ENCODE measurements around the gene SGSM2.

SGSM2 gene

GRCh38 chr17:2390199-2390836 lies 53.0 kb downstream of the SGSM2 start:
- TF ChIP-seq EZH2 (optimal IDR thresholded peaks at IDR 0.05; ENCODE audit: low read depth, low read length) (no peak), CTCF (IDR thresholded peaks at IDR 0.05; ENCODE audit: low read length) (no peak), EZH2phosphoT487 (IDR thresholded peaks at IDR 0.05; ENCODE audit: low read length) (no peak)
- no peaks in the 10 kb centered on the region for H3K9me2 ChIP-seq (replicated peaks; ENCODE audit: insufficient read depth, low read length)
- H3K79me2 ChIP-seq (ENCODE audit: low read length), result peaks cover 44% of the 10 kb centered on the region
- H3K27me3 ChIP-seq (replicated peaks; ENCODE audit: insufficient read depth, low read length), result no peaks in the 10 kb centered on the region
- no peaks in the 10 kb centered on the region for H4K20me1 ChIP-seq (ENCODE audit: insufficient read depth, low read length)
- peaks cover 16% of the 10 kb centered on the region for H3F3A ChIP-seq (ENCODE audit: insufficient read depth, low read length)
- H3K9me3 ChIP-seq (replicated peaks; ENCODE audit: insufficient read depth, low read length), result no peaks in the 10 kb centered on the region
- DNase-seq, result no peak
- no peak overlapping the region for H3K4me2 ChIP-seq (ENCODE audit: low read depth, low read length)
- no peaks in the 10 kb centered on the region for H3K36me3 ChIP-seq (replicated peaks; ENCODE audit: insufficient read depth, low read length)
- H3K4me1 ChIP-seq (ENCODE audit: low read length), result peaks cover 9% of the 10 kb centered on the region; the same call in 1 of the 2 replicates
- H3K27ac ChIP-seq (ENCODE audit: low read length), result no peak overlapping the region
- no peak overlapping the region for H3K4me3 ChIP-seq (ENCODE audit: low read length)
- H2AFZ ChIP-seq (ENCODE audit: low read length), result no peak overlapping the region
- H3K9ac ChIP-seq (ENCODE audit: low read length), result no peak overlapping the region

- Histone ChIP-seq H3K4me3 (ENCODE audit: low read length) (peak overlapping the region; percentile 83), H3F3A (ENCODE audit: insufficient read depth, low read length) (peaks cover 16% of the 10 kb centered on the region), H3K4me1 (ENCODE audit: low read length) (peaks cover 9% of the 10 kb centered on the region; the same call in 1 of the 2 replicates), H3K27me3 (replicated peaks; ENCODE audit: insufficient read depth, low read length) (no peaks in the 10 kb centered on the region), H3K4me2 (ENCODE audit: low read depth, low read length) (peak overlapping the region; percentile 89), H4K20me1 (ENCODE audit: insufficient read depth, low read length) (no peaks in the 10 kb centered on the region), H3K9me2 (replicated peaks; ENCODE audit: insufficient read depth, low read length) (no peaks in the 10 kb centered on the region), H3K27ac (ENCODE audit: low read length) (peak overlapping the region; percentile 95), H3K9me3 (replicated peaks; ENCODE audit: insufficient read depth, low read length) (no peaks in the 10 kb centered on the region), H3K36me3 (replicated peaks; ENCODE audit: insufficient read depth, low read length) (no peaks in the 10 kb centered on the region), H3K79me2 (ENCODE audit: low read length) (peaks cover 58% of the 10 kb centered on the region), H2AFZ (ENCODE audit: low read length) (no peak overlapping the region), H3K9ac (ENCODE audit: low read length) (peak overlapping the region; percentile 92)
- DNase-seq, result no peak
- no peak for TF ChIP-seq EZH2phosphoT487 (IDR thresholded peaks at IDR 0.05; ENCODE audit: low read length)
- TF ChIP-seq CTCF (IDR thresholded peaks at IDR 0.05; ENCODE audit: low read length), result no peak
- TF ChIP-seq EZH2 (optimal IDR thresholded peaks at IDR 0.05; ENCODE audit: low read depth, low read length), result no peak
These were observed 54.4 kb downstream of the SGSM2 start for GRCh38 chr17:2391597-2392251.

GRCh38 chr17:2392252-2393173 lies 55.2 kb downstream of the SGSM2 start:
- H3K79me2 ChIP-seq (ENCODE audit: low read length), result peaks cover 66% of the 10 kb centered on the region
- peak overlapping the region; percentile 100 for H3K9ac ChIP-seq (ENCODE audit: low read length)
- peaks cover 9% of the 10 kb centered on the region; the same call in 1 of the 2 replicates for H3K4me1 ChIP-seq (ENCODE audit: low read length)
- no peaks in the 10 kb centered on the region for H3K36me3 ChIP-seq (replicated peaks; ENCODE audit: insufficient read depth, low read length)
- DNase-seq, result peak; percentile 96
- no peaks in the 10 kb centered on the region for H4K20me1 ChIP-seq (ENCODE audit: insufficient read depth, low read length)
- H3K27ac ChIP-seq (ENCODE audit: low read length), result peak overlapping the region; percentile 98
- TF ChIP-seq CTCF (IDR thresholded peaks at IDR 0.05; ENCODE audit: low read length), result no peak
- TF ChIP-seq EZH2 (optimal IDR thresholded peaks at IDR 0.05; ENCODE audit: low read depth, low read length), result no peak
- TF ChIP-seq EZH2phosphoT487 (IDR thresholded peaks at IDR 0.05; ENCODE audit: low read length), result no peak
- H3K4me2 ChIP-seq (ENCODE audit: low read depth, low read length), result peak overlapping the region; percentile 89
- H3K9me2 ChIP-seq (replicated peaks; ENCODE audit: insufficient read depth, low read length), result no peaks in the 10 kb centered on the region
- peak overlapping the region; percentile 67 for H2AFZ ChIP-seq (ENCODE audit: low read length)
- H3F3A ChIP-seq (ENCODE audit: insufficient read depth, low read length), result peaks cover 16% of the 10 kb centered on the region
- H3K4me3 ChIP-seq (ENCODE audit: low read length), result peak overlapping the region; percentile 85
- no peaks in the 10 kb centered on the region for H3K9me3 ChIP-seq (replicated peaks; ENCODE audit: insufficient read depth, low read length)
- no peaks in the 10 kb centered on the region for H3K27me3 ChIP-seq (replicated peaks; ENCODE audit: insufficient read depth, low read length)
